ENCODE results near the gene STMP1.

Gene STMP1

GRCh38 chr7:135723411-135723810, 61.1 kb downstream of the STMP1 start:
- no peak for DNase-seq (ENCODE audit: low spot score)
